Activated CD8-positive, alpha-beta memory T cell treated with anti-CD3 and anti-CD28 coated beads for 24 hours (primary cell): ENCODE measurements around the gene DNAJC5.

Experiments
- DNase-seq: peaks from one replicate; pipeline ENCODE4 v3.0.0-alpha.2; 2020

Gene DNAJC5

DNA sequence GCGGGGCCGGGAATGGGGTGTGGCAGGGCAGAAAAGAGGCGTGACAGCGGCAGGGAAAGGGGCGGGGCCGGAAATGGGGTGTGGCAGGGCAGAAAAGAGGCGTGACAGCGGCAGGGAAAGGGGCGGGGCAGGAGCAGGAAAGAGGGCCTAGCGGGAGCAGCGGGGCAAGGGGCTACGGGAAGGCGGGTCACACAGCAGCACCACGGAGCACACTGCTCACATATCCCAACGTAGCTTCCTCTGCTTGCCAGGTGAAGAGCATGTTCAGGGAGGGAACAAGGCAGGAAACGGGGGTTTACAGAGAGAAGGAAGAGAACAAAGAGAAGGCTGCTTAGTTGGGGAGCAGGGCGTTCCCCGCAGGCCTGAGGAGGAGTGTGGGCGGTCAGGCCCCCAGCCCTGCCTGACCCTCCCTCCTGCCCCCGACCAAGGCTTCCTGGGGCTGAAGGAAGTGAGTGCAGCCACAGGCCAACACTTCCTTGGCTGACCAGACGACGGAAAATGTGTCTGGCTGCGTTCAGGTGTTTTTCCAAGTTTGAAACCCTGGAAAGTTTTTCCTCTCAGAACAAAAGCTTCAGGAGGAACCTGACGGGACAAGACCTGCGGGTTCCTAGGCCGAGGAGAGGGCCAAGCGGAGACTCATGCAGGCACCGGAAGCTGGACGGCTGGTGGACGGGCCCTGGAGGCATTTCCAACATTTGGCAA lies 47.5 kb downstream of the DNAJC5 start:
- no peak for DNase-seq

DNA sequence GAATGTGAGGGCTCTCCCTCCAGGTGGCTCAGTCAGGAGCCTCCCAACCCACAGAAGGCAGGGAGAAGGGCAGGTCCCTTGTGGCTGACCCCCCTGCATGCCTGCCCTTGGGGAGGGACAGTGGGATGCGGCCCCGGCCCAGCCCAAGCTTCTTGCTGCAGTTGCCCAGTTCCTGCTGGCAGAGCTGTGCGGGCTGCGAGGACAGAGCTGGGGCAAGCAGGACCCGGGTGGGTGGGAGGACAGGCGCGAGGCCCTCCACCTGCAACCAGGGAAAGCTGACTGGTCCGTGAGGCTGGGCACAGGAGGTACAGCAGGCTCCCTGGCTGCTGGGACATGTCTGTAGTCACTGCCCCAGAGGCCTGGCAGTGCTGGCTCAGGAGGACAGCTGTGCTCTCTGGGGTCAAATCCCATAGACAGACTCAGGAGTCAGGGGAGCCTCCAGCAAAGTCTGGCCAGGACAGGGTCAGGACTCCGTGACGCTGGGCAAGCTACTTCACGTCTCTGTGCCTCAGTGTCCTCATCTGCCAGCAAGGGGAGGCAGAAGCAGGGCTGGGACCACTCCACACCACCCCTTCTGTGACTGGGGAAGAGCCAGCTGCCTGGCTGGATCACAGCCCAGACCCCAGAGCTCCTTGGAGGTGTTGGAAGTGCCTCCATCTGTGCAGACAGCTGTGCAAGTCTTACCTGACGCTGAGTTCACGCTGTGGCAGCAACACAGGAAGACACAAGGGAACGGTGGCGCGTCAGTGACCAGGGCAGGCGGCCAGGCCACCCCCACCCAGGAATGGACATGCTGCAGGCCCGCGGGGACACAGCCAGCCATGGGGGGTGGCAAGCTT lies 48.3 kb downstream of the DNAJC5 start:
- no peak for DNase-seq

DNA sequence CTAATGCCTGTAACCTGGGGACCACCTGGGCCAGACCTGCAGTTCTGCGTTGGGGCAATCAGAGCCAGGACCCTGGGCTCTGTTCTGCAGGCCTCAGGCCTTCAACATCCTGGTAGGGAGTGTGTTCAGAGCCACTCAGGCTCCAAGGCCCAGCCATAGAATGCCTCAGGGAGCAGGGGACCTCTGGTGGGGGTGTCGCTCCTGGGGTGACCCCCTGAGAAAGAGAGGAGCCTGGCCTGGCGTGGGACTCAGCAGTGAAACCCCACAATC lies 48.8 kb downstream of the DNAJC5 start:
- no peak for DNase-seq

DNA sequence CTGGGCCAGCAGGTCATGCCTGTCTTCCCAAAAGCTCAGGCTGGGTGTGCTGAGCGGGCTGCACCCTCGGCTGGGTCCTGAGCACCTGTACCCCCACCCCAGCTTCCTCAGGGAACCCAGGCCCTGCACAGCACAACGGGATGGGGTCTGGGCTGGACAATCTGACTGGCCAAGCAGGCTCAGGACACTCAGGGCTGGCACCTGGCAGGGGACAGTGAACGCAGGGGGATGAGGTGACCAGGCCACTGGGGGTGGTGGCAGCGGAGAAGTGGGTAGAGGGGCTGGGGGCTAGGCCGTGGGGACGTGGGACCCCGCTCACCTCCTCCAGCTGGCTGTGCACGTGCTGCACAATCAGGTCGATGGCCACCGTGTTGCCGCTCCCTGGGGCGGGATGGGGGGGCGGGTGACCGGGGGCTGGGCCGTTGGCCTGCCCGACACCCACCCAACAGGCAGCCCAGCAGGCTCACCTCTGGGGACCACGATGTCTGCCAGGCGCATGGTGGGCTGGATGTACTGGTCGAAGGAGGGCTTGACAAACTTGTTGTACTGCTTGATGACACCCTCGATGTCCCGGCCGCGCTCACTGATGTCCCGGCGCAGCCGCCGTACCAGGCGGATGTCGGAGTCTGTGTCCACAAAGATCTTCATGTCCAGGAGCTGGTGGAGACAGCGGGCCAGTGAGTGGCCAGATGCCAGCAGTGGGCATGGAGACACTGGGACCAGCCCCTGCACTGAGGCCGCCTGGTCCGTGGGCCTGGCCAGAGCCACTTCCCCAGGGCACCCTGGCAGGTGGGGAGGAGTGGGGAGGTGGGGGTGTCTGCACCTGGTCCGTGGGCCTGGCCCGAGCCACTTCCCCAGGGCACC lies 49.4 kb downstream of the DNAJC5 start:
- DNase-seq: no peak

DNA sequence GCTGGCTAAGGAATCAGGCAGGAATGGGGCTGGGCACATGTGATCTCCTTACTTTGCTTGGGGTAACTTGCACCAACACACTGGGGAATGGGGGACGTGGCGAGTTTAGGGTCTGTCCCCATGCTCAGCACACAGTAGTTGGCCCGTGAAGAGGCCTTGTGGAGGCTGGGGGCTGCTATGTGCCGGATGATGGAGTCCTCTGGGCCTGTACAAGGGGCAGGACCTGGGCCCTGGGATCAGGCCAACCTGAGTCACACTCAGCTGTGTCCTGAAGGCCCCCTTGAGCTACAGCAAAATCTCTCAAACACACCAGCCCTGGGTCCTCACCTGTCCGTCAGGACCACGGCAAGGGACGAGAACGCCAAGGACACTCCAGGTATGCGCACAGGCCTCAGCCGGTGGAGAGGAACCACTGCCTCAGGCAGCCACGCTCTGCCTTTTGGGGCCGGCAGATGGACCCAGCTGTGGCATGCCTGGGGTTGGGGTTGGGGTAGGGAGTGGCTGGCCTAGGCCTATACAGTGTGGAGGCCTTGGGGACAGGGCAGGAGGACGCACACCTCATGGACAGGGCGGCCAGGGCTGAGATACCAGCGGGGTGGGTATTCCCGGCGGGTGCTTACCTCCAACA lies 50.2 kb downstream of the DNAJC5 start:
- DNase-seq: no peak

DNA sequence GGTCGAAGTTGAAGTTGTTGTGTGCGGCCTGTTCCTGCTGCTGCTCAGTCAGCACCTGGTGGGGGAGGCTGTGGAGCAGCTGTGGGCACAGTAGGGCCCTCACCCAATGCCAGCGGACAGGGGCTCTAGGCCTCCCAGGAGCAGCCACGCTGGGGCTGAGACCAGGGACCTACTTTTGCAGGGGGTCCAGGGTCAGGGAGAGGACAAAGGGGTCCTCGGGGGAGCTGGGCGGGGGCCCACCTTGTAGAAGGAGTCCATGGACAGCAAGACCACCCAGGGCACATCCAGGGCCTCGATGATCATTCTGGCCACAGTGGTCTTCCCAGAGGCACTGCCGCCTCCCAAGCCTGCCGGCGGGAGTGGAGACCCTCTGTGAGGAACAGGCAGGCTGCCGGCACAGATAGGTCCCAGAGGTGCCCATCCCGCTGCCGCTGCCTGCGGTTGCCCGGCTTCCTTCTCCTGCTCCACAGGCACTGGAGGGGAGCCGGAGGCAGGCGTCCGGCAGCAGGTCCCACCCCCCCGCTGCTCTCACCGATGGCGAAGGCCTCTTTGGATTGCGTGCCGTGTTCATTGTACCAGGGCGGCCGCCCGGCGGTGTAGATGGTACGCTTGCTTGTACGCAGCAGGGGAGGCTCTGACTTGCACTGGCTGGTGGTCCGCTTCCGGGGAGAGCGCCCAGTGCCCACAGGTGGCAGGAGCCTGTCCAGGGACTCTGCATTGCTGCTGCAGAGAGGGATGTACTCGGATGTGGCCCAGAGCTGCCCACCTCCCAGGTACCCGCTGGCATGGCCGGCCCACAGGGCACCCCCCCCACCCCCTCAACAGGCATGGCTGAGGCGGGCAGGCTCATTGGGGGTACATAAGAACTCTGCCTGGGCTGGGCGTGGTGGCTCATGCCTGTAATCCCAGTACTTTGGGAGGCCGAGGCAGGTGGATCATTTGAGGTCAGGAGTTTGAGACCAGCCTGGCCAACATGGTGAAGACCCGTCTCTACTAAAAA lies 51.3 kb downstream of the DNAJC5 start:
- no peak for DNase-seq

DNA sequence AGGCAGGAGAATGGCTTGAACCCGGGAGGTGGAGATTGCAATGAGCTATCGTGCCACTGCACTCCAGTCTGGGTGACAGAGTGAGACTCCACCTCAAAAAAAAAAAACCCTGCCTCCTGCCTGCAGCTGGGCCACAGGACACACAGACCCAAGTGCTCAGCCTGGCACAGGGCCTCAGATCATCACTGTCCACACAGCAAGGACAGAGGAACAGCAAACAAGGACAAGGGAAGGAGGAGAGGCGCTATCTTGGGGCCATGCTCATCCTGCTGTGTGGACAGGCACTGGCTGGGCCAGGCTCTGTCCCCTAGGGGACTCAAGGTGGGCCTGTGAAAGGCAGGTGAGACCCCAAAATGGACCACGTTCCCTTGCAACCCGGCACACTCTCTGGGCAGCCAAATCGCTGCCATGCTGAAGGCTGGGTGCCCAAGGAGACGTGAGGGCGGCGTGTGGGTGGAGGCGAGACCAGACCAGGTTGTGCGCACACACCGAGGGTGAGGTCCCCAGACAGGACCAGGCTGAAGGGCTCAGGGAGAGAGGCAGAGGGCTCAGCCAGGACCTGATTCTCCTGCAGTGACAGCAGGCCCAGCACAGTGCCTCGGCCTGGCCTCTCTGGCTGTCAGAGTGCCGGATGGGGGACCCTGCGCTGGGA lies 52.2 kb downstream of the DNAJC5 start:
- DNase-seq: no peak

DNA sequence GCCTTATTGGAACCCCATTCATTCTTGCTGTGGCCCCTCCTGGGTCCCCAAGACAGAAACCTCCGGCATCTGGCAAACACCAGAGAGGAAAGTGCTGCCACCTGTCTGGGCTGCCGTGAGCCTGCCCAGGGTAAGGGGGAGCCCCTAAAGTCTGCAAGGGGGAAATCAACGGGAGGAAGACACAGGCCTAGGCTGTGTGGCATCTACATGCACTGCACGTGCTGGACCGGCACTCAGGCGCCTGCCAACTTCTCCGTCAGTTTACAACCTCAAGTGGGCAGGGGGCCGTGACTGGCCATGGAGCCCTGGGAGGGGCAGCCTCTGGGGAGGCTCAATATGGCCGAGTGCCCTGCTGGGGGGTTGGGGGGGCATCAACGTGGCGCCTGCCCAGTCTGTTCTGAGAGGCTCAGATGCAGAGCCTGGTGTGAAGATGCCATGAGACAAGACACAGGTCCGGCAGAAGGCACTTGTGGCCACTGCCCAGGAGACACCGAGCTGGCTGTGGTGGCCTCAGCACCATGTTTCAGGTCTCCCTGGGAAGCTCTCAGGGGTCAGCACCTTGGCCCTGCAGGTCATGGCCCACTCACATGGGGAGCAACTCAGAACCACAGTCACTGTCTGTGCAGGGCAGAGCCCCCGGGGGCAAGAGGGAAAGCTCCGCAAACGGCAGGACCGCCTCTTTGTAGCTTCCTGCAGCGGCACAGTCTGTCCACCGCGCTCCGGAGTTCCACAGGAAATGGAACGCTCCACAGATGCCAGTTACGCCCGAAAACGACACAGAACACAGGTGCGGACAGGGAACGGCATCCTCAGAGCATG lies 52.9 kb downstream of the DNAJC5 start:
- DNase-seq: no peak

DNA sequence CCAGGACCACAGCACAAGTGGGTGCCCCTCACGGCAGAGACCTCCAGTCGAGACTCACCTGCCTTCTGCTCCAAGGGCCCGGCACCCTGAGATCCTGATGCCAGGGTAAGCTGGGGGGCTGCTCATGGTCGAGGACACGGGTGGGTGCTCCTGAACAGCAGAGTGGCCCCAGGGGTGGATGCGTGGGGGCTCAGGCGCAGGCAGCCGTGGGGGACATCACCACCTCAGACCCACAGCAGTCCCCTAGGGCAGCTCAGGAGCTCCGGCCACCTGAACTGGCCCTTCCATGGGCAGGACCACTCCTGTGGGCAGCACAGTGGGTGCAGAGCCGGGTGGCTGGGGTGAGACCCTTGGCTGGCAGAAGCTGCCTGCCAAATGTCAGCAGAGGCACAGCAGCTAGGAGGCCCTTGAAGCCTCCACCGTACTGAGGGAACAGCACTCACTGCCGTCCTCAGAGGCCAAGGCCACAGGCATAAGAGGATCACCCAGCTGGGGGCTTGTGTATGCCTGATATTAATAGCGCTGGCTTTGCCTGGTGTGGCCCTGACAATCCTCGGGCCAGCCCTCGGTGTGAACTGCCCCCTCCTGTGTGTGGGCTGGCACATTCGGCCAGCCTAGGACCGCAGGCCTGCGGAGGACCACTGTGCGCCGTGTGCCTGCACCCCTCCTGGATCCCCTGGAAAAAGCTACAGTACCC lies 55.9 kb downstream of the DNAJC5 start:
- no peak for DNase-seq

DNA sequence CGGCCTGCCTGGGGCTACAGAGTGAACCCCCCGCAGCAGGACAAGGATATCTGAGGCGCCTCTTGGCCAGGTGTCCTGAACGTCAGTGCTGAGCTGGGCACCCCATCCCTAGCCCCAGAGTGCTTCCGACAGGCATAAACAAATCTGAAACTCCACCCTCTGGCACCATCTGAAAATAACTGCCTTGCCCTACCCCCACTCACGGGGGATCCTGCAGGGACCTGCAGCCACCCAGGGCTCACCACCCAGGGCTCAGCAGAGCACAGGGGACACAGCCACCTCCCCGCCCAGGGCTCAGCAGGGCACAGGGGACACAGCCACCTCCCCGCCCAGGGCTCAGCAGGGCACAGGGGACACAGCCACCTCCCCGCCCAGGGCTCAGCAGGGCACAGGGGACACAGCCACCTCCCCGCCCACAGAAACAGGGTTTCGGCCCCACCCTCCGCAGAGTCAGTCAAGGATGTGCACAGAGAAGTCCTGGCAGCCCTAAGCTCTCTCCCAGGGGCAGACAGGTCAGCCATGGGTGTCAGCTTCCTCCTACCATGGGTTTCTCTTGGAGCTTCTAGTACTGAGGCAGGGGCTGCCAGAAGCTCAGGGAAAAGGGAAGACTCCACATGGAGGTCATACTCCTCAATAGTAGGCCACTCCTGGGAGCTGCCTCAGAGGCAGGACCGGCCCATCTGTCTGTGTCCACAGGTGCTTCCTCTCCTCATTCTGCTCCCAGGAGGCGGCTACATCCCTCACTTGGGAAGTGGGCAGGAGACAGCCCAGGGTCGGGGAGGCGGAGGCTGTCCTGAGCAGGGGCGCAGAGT lies 56.7 kb downstream of the DNAJC5 start:
- no peak for DNase-seq

DNA sequence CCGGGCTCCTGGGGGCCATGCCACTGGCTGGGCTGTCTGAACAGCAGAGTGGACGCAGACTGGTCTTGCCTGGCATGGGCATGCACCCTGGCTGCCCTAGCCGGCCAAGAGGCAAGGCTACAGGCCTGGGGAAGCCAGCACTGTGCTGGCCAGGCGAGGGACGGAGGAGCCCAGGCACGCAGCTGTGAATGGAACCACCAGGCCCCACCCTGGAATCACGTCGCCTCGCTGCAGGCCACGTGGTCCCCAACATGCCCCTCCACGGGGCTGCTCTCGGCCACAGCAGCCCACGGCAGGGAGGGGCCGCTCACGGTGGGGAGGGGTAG lies 57.2 kb downstream of the DNAJC5 start:
- DNase-seq: no peak

DNA sequence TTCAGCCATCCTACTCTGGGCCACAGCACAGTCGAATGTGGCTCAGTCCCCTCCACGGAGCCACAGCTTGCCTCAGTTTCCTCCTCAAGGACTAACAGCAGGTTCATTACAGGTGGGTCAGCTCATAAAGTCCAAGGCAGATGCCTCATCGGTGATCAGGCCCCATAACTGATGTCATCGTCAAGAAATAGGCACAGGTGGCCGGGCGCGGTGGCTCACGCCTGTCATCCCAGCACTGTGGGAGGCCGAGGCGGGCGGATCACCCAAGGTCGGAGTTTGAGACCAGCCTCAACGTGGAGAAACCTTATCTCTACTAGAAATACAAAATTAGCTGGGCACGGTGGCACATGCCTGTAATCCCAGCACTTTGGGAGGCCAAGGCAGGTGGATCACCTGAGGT lies 57.8 kb downstream of the DNAJC5 start:
- DNase-seq: no peak

DNA sequence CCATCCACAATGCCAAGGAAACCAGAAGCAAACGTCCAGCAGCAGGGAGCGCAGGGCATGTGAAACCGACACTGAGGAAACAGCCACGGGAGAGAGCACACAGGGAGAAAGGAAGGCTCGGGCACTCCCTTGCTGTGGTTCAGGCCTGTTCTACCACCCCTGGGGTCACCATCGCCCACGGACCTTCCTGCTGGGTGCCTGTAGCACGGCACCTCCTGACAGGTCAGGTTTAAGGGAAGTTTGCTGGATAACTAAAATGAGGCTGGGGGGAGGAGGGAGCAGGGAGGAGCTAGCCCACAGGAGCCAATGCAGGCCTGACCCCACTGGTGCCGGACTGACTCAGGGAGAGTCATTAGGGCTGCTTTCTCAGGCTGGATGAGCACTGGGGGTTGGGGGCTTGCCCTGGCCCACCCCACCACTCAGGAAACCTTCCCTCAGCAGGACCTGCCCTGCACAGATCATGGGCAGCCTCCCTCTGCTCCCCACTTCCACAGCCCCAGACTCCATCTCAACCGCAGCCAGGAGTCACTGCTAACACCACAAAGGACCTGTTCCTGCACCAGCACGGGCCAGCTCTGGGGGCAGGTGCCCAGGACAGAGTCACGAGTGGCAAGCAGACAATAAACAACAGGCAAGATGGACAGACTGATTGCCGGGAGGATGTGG lies 59.0 kb downstream of the DNAJC5 start:
- no peak for DNase-seq

DNA sequence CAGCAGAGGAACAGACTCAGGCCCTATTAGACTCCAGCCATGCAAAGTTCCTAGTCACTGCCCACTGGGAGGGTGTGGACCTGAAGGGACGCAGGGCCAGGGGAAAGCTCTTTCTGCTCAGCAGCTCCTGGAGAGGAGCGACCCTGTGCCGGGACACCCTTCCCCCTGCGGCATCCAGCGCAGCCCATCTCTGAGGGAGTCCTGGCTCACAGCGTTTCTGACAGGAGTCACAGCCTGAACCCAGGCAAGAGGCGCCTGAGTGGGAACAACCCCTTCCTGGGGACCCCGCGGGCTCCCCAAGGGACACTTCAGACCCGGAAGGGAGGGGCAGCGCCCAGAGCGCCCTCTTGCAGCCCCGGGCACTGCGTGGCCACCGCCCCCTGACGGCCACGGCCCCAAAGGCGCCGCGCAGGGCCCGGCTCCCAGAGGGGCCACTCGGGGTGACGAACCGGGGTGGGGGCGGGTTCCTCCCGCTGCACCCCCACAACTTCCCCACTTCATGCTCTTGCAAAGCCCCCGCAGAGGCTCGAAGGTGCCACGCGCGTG lies 60.4 kb downstream of the DNAJC5 start:
- DNase-seq: peak; percentile 84

DNA sequence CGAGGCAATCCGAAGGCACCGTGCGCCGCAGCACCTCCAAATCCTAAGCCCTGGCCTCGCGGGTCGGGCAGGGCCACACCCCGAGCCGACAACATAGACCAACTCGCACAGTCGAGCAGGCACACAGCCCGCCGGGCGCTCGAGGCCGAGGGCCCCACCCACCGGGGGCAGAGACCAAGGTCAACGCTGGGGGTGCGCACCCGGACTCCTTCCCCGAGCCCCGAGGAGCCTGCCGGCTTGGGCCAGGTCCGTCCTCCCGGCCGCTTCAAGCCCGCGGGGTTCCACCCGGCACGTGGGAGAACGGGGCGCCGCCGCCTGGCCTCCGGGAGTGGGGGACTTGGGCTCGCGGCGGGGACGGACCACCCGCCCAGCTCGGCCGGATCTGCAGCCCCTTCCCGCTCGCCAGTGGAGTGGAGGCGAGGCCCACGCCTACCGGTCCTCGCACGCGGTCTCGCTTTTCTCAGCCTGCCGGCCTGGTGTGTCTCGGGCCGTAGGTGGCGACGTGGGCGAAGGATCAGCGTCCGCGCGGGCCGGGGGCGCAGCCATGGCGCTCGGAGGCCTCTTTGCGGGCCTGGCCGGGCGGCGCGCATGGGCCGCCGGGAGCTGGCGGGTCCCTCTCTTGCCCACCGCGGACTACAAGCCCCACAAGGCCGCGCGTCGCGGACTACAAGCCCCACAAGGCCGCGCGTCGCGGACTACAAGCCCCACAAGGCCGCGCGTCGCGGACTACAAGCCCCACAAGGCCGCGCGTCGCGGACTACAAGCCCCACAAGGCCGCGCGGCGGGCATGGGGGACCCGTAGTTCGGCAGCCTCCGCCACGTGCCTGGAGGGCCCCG lies 61.1 kb downstream of the DNAJC5 start, which contains the start of gene UCKL1:
Gene UCKL1 (minus strand): TSS at position 590 of the 837 bp plus-strand sequence. CDS start 44 bp downstream, at position 546.
- peak; percentile 92 for DNase-seq

DNA sequence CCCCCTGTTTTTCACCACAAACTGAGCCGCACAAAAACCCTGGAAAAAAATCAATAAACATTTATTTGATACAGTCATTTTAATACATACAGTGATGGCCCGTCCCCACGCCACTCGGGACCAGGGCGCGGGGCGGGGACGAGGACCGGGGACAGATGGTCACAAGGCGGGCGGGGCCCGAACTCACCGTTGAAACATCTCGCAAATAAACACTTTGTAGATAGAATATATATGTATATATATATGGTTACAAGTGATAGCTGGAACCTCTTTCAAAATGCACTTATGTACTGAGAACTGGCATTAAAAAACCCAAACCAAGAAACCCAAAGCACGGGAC lies 61.7 kb downstream of the DNAJC5 start:
- DNase-seq: no peak

DNA sequence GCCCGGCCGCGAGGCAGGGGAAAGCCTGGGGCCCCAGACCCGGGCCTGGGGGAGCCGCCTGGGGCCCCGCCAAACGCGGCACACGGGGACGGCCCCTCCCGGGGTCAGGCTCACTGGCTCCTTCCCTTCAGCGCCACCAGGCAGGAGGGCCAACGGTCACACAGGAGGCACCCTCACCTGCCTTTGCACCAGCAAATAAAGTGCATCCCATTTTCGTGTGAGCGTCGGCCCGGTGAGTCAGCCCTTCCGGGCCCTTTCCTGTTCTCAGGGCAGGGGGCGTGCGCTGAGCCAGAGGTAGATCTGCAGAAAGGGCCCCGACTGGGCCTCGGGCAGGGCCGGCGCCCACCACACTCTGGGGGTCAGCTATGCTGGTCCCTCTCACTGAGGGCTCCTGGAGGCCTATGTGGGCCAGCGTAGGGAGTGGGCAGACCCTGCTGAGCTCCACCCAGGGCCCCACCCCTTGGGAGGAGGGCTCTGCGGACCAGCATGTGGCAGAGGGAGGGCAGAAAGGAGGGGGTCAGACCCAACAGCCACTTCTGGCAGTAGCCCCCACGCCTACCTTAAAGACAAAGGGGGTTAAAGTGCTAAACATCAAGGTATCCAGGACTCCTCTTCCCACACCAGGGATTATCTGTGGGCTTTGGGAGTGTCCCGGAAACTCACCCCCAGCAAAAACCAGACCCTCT lies 62.2 kb downstream of the DNAJC5 start:
- DNase-seq: peak; percentile 90
